HepG2 (cell line): Measurements from ENCODE around the gene PPP3R1. TPM values are rescaled to one million over a fixed set of nuclear protein-coding genes. Genes with fewer than 3 reads are reported as not detected.

Source experiments
- FOSL2 ChIP-seq: sonication (generic); formaldehyde crosslinking; IDR thresholded peaks from 2 replicates; pipeline ENCODE4 v1.4.0; 2020; ENCODE audit warnings: missing genetic modification reagents
- GRHL1 ChIP-seq: sonication (generic); formaldehyde crosslinking; conservative IDR thresholded peaks from 2 replicates; pipeline ENCODE4 v1.8.0; 2022; ENCODE audit warnings: missing genetic modification reagents
- GTF3A ChIP-seq: sonication (generic); formaldehyde crosslinking; conservative IDR thresholded peaks from 2 replicates; pipeline ENCODE4 v1.4.0; 2020; ENCODE audit warnings: mild to moderate bottlenecking, missing genetic modification reagents
- HNF4G ChIP-seq, 2 experiments: sonication (generic) in 1 of 2; formaldehyde crosslinking in 1 of 2; IDR thresholded peaks; 2 replicates each; pipeline versions ENCODE4 v1.4.0 to v1.6.1; 2011 to 2020; ENCODE audit warnings: borderline replicate concordance in 2 of 2, low read depth in 2 of 2, mild to moderate bottlenecking in 2 of 2, low read length in 1 of 2, missing genetic modification reagents in 1 of 2, moderate library complexity in 1 of 2
- KDM4B ChIP-seq: sonication (generic); formaldehyde crosslinking; IDR thresholded peaks from 2 replicates; pipeline ENCODE4 v1.4.0; 2020; ENCODE audit warnings: missing genetic modification reagents
- KDM5A ChIP-seq: fragments of 200-600 bp; sonication (generic); IDR thresholded peaks from 2 replicates; pipeline ENCODE4 v1.7.0; 2018; ENCODE audit warnings: antibody characterized with exemption, mild to moderate bottlenecking, low read length, borderline replicate concordance
- NCOA1 ChIP-seq: sonication (generic); formaldehyde crosslinking; IDR thresholded peaks from 2 replicates; pipeline ENCODE4 v1.9.0; 2021; ENCODE audit warnings: missing genetic modification reagents
- NFIB ChIP-seq: sonication (generic); formaldehyde crosslinking; IDR thresholded peaks from 2 replicates; pipeline ENCODE4 v1.9.0; 2021; ENCODE audit warnings: missing genetic modification reagents, mild to moderate bottlenecking, borderline replicate concordance
- NR0B2 ChIP-seq: sonication (generic); formaldehyde crosslinking; IDR thresholded peaks from 2 replicates; pipeline ENCODE4 v1.4.0; 2020; ENCODE audit warnings: mild to moderate bottlenecking, missing genetic modification reagents
- NRL ChIP-seq: sonication (generic); formaldehyde crosslinking; IDR thresholded peaks from 2 replicates; pipeline ENCODE4 v1.5.0; 2020; ENCODE audit warnings: missing genetic modification reagents, mild to moderate bottlenecking, moderate library complexity, borderline replicate concordance
- RFX5 ChIP-seq: IDR thresholded peaks from 2 replicates; pipeline ENCODE4 v1.6.1; 2011; ENCODE audit warnings: low read depth, low read length, improper control_type of control experiment
- SP5 ChIP-seq: IDR thresholded peaks from 2 replicates; pipeline ENCODE4 v1.6.1; 2016; ENCODE audit warnings: low read depth, borderline replicate concordance
- XBP1 ChIP-seq: sonication (generic); formaldehyde crosslinking; IDR thresholded peaks from 2 replicates; pipeline ENCODE4 v1.5.0; 2020; ENCODE audit warnings: missing genetic modification reagents
- YEATS4 ChIP-seq: sonication (generic); formaldehyde crosslinking; IDR thresholded peaks from 2 replicates; pipeline ENCODE4 v1.4.0; 2020; ENCODE audit warnings: missing genetic modification reagents, borderline replicate concordance
- ZFP37 ChIP-seq: sonication (generic); formaldehyde crosslinking; IDR thresholded peaks from 2 replicates; pipeline ENCODE4 v1.4.0; 2020; ENCODE audit warnings: missing genetic modification reagents, borderline replicate concordance
- ZNF251 ChIP-seq: sonication (generic); formaldehyde crosslinking; IDR thresholded peaks from 2 replicates; pipeline ENCODE4 v1.9.0; 2021; ENCODE audit warnings: mild to moderate bottlenecking, missing genetic modification reagents
- ZNF253 ChIP-seq: sonication (generic); formaldehyde crosslinking; IDR thresholded peaks from 2 replicates; pipeline ENCODE4 v1.8.0; 2022; ENCODE audit warnings: mild to moderate bottlenecking, missing genetic modification reagents, borderline replicate concordance
- ZNF383 ChIP-seq: sonication (generic); formaldehyde crosslinking; IDR thresholded peaks from 2 replicates; pipeline ENCODE4 v1.4.0; 2020; ENCODE audit warnings: missing genetic modification reagents, mild to moderate bottlenecking, borderline replicate concordance
- ZNF546 ChIP-seq: sonication (generic); formaldehyde crosslinking; conservative IDR thresholded peaks from 2 replicates; pipeline ENCODE4 v1.8.1; 2023; ENCODE audit warnings: mild to moderate bottlenecking, missing genetic modification reagents
- ZNF629 ChIP-seq: sonication (generic); formaldehyde crosslinking; conservative IDR thresholded peaks from 2 replicates; pipeline ENCODE4 v1.5.0; 2020; ENCODE audit warnings: missing genetic modification reagents
- ZNF782 ChIP-seq: sonication (generic); formaldehyde crosslinking; IDR thresholded peaks from 2 replicates; pipeline ENCODE4 v1.4.0; 2020; ENCODE audit warnings: missing genetic modification reagents, mild to moderate bottlenecking, borderline replicate concordance
- polyA plus RNA-seq, 8 experiments: library from polyadenylated mRNA; depleted of rRNA in 3 of 8; stranded (reverse) in 7 of 8; unstranded in 1 of 8; fragments of >200 nt; fragmentation: Illumina TruSeq in 4 of 8; extraction: Trizol in 4 of 8; gene quantifications; 2 replicates each; pipeline versions ENCODE4 v1.2.1 to v1.2.3, GENCODE V29; 2011 to 2016; ENCODE audit warnings: low read depth in 4 of 8, missing spikeins in 1 of 8, mixed read lengths in 1 of 8; ENCODE audit not compliant: insufficient read depth in 1 of 8
- total RNA-seq, 5 experiments: library from RNA; depleted of rRNA; stranded (reverse); fragments of >200 nt; fragmentation: Illumina TruSeq; extraction: Trizol; gene quantifications; 2 replicates each; pipeline ENCODE4 v1.2.3, GENCODE V29; 2016; ENCODE audit warnings: low read depth in 1 of 5
- TF ChIP-seq, protein P1 (sequence below): sonication (generic); formaldehyde crosslinking; IDR thresholded peaks from 2 replicates; pipeline ENCODE4 v1.8.0; 2022; ENCODE audit warnings: low read depth, missing genetic modification reagents
- TF ChIP-seq, protein P2 (sequence below): sonication (generic); formaldehyde crosslinking; IDR thresholded peaks from 2 replicates; pipeline ENCODE4 v1.4.0; 2020; ENCODE audit warnings: missing genetic modification reagents
- TF ChIP-seq, protein P3 (sequence below): sonication (generic); formaldehyde crosslinking; IDR thresholded peaks from 2 replicates; pipeline ENCODE4 v1.5.1; 2020; ENCODE audit warnings: missing genetic modification reagents, mild to moderate bottlenecking, borderline replicate concordance

Gene PPP3R1
- total and polyA plus RNA-seq, 2 of the 13 experiments (the other 11 are each of a cell fraction or from before 2014, with no cell fraction given): 11.6 to 25.7 TPM

DNA sequence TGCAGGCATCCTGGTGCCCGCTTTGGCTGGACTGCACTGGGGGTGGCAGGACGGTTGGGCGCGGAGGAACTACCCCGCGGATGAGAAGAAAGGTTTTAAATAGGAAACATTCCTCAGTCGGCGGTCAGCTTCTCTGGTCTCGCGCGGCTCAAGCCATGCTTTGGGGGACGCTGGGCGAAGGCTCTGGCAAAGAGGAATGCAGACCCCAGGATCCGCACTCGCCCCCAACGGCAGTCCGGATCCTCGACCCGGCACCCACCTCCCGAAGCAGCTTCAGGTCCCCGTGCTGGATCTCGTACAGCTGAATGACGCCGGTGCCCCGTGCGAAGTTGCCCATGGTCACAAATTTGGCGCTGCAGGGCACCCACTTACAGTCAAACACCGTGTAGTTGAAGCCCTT is 95.3 kb downstream of the PPP3R1 start (continued):
- TF ChIP-seq, protein P1, sequence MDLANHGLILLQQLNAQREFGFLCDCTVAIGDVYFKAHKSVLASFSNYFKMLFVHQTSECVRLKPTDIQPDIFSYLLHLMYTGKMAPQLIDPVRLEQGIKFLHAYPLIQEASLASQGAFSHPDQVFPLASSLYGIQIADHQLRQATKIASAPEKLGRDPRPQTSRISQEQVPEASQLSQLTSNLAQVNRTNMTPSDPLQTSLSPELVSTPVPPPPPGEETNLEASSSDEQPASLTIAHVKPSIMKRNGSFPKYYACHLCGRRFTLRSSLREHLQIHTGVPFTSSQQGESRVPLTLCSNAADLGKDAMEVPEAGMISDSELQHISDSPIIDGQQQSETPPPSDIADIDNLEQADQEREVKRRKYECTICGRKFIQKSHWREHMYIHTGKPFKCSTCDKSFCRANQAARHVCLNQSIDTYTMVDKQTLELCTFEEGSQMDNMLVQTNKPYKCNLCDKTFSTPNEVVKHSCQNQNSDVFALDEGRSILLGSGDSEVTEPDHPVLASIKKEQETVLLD (CRISPR knock-in tag): 0 out of 2 replicates have a peak, but pooled peaks have one; percentile 13
- TF ChIP-seq XBP1 (no peak), YEATS4 (CRISPR knock-in tag) (no peak), ZNF383 (CRISPR knock-in tag) (no peak), KDM4B (CRISPR knock-in tag) (no peak), RFX5 (no peak), HNF4G (IDR thresholded peaks at IDR 0.05; ENCODE audit: borderline replicate concordance, low read depth, low read length) (no peak), HNF4G (CRISPR knock-in tag; IDR thresholded peaks at IDR 0.05; ENCODE audit: borderline replicate concordance, low read depth) (no peak), FOSL2 (no peak), NR0B2 (no peak), GRHL1 (CRISPR knock-in tag) (no peak), SP5 (CRISPR knock-in tag) (no peak), NCOA1 (CRISPR knock-in tag) (peak; percentile 86; the same call in 1 of the 2 replicates), GTF3A (no peak), ZNF629 (CRISPR knock-in tag) (no peak), ZNF253 (CRISPR knock-in tag) (no peak), ZNF251 (CRISPR knock-in tag) (no peak), ZNF546 (CRISPR knock-in tag) (no peak), NFIB (CRISPR knock-in tag) (no peak), NRL (peak; percentile 73), ZFP37 (CRISPR knock-in tag) (no peak), ZNF782 (CRISPR knock-in tag) (no peak), KDM5A (no peak)
- TF ChIP-seq, protein P2, sequence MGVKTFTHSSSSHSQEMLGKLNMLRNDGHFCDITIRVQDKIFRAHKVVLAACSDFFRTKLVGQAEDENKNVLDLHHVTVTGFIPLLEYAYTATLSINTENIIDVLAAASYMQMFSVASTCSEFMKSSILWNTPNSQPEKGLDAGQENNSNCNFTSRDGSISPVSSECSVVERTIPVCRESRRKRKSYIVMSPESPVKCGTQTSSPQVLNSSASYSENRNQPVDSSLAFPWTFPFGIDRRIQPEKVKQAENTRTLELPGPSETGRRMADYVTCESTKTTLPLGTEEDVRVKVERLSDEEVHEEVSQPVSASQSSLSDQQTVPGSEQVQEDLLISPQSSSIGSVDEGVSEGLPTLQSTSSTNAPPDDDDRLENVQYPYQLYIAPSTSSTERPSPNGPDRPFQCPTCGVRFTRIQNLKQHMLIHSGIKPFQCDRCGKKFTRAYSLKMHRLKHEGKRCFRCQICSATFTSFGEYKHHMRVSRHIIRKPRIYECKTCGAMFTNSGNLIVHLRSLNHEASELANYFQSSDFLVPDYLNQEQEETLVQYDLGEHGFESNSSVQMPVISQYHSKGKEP (CRISPR knock-in tag): no peak
- TF ChIP-seq, protein P3, sequence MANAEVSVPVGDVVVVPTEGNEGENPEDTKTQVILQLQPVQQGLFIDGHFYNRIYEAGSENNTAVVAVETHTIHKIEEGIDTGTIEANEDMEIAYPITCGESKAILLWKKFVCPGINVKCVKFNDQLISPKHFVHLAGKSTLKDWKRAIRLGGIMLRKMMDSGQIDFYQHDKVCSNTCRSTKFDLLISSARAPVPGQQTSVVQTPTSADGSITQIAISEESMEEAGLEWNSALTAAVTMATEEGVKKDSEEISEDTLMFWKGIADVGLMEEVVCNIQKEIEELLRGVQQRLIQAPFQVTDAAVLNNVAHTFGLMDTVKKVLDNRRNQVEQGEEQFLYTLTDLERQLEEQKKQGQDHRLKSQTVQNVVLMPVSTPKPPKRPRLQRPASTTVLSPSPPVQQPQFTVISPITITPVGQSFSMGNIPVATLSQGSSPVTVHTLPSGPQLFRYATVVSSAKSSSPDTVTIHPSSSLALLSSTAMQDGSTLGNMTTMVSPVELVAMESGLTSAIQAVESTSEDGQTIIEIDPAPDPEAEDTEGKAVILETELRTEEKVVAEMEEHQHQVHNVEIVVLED (CRISPR knock-in tag): no peak
